Right lobe of liver (tissue), 6 donors: ENCODE measurements around the gene ZIC2. TPM values are rescaled to one million over a fixed set of nuclear protein-coding genes. Genes with fewer than 3 reads are reported as not detected.

Source experiments
- ATAC-seq, 4 donors: fragments of 200-7000 bp; cut with Tn5 transposase; one replicate each; pipeline ENCODE4 v1.9.1; 2020; ENCODE audit warnings: mild to moderate bottlenecking in 4 of 4, moderate library complexity in 4 of 4
- DNase-seq, 3 donors: peaks; one replicate each; pipeline ENCODE4 v3.0.0-alpha.2; 2020
- H3K27ac ChIP-seq, 3 donors: fragments of 200-600 bp; one replicate each; pipeline ENCODE4 v1.8.0; 2022
- H3K27me3 ChIP-seq, 2 donors: fragments of 200-600 bp; one replicate each; pipeline ENCODE4 v1.8.0; 2022
- H3K36me3 ChIP-seq, 4 donors: fragments of 200-600 bp; sonication (generic) in 1 of 4; one replicate each; pipeline versions ENCODE4 v1.5.1 to v1.8.0; 2017 to 2022; ENCODE audit warnings: control low read depth in 1 of 4
- H3K4me1 ChIP-seq, 4 donors: fragments of 200-600 bp; sonication (generic) in 1 of 4; one replicate each; pipeline versions ENCODE4 v1.5.1 to v1.8.0; 2017 to 2022; ENCODE audit warnings: control low read depth in 1 of 4
- H3K4me3 ChIP-seq, 3 donors: fragments of 200-600 bp; one replicate each; pipeline ENCODE4 v1.8.0; 2022
- H3K9me3 ChIP-seq, 4 donors: fragments of 200-600 bp; sonication (generic) in 1 of 4; one replicate each; pipeline versions ENCODE4 v1.5.1 to v1.8.0; 2017 to 2022; ENCODE audit warnings: control low read depth in 1 of 4
- POLR2A ChIP-seq: fragments of 450-650 bp; IDR thresholded peaks from one replicate; pipeline ENCODE4 v1.6.1; 2017; ENCODE audit warnings: antibody characterized with exemption, mild to moderate bottlenecking
- WGBS: methylation state at CpG from one replicate; pipeline ENCODE4 v1.1.6; 2018; ENCODE audit warnings: low coverage, low lambda C conversion rate; ENCODE audit not compliant: insufficient coverage; ENCODE audit errors: missing lambda C conversion rate; 5-methylcytosine and 5-hydroxymethylcytosine counted together
- intact Hi-C, 2 donors: fragments of 100-400 bp; cut with DNase I; formaldehyde crosslinking; loops; one replicate each; pipeline versions ENCODE4 v1.11.2 to v1.14.1; 2022
- total RNA-seq, 6 experiments: library from RNA; depleted of rRNA in 2 of 6; stranded (reverse); fragments of >200 nt in 2 of 6; fragmentation: NEBNext Ultra II Directional in 3 of 6; extraction: Animal tissue kit (Norgen Biotek cat#: 25700) in 3 of 6; gene quantifications; one replicate each; pipeline versions ENCODE4 v1.1.0 to v1.2.4, GENCODE V29; 2016 to 2023
- TF ChIP-seq, protein P1 (sequence below), 4 donors: fragments of 200-600 bp in 3 of 4; fragments of 450-650 bp in 1 of 4; IDR thresholded peaks; one replicate each; pipeline versions ENCODE4 v1.5.1 to v1.8.0; 2016 to 2022; ENCODE audit warnings: antibody characterized with exemption in 4 of 4, mild to moderate bottlenecking in 2 of 4
- donor health status: DM: no; HTN: yes; CAD: no.
- donor health status: DM: no; HTN: no; CAD: no.
- donor health status: DM: no; HTN: no; CAD: no.
- donor health status: DM: no; HTN: yes; CAD: no.
- donor health status: DM: no; HTN: yes; CAD: no.

The ZIC2 gene
- total RNA-seq, 6 experiments from 2014 or later, result 0.24 TPM; not detected in 5

GRCh38 chr13:99967498-99967868 lies 14.1 kb upstream of the ZIC2 start:
- no peak overlapping the region for H3K27ac ChIP-seq
- H3K27me3 ChIP-seq, result peaks cover 14 to 81% of the 10 kb centered on the region in 2 donors
- DNase-seq (no peak), ATAC-seq (no peak)
- 67% methylated on average over 9 of the region's 9 CpGs for WGBS
- no peak overlapping the region for H3K4me3 ChIP-seq
- no peak for TF ChIP-seq POLR2A
- TF ChIP-seq, protein P1, sequence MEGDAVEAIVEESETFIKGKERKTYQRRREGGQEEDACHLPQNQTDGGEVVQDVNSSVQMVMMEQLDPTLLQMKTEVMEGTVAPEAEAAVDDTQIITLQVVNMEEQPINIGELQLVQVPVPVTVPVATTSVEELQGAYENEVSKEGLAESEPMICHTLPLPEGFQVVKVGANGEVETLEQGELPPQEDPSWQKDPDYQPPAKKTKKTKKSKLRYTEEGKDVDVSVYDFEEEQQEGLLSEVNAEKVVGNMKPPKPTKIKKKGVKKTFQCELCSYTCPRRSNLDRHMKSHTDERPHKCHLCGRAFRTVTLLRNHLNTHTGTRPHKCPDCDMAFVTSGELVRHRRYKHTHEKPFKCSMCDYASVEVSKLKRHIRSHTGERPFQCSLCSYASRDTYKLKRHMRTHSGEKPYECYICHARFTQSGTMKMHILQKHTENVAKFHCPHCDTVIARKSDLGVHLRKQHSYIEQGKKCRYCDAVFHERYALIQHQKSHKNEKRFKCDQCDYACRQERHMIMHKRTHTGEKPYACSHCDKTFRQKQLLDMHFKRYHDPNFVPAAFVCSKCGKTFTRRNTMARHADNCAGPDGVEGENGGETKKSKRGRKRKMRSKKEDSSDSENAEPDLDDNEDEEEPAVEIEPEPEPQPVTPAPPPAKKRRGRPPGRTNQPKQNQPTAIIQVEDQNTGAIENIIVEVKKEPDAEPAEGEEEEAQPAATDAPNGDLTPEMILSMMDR (IDR thresholded peaks at IDR 0.05), result no peak
- intact Hi-C loops, result no loop called here
- H3K36me3 ChIP-seq, result no peaks in the 10 kb centered on the region
- H3K4me1 ChIP-seq, result peaks cover 0 to 32% (median 0%) of the 10 kb centered on the region in 4 donors
- H3K9me3 ChIP-seq, result no peaks in the 10 kb centered on the region

- WGBS, result 19% methylated on average over 18 of the region's 58 CpGs
- Histone ChIP-seq H3K4me1 (peaks cover 0 to 32% (median 0%) of the 10 kb centered on the region in 4 donors), H3K36me3 (no peaks in the 10 kb centered on the region), H3K27me3 (peaks cover 14 to 81% of the 10 kb centered on the region in 2 donors), H3K9me3 (no peaks in the 10 kb centered on the region), H3K27ac (no peak overlapping the region), H3K4me3 (no peak overlapping the region)
- TF ChIP-seq, protein P1 (IDR thresholded peaks at IDR 0.05), result no peak
- TF ChIP-seq POLR2A, result no peak
- no peak for DNase-seq
- intact Hi-C loops, result no loop called here
- no peak for ATAC-seq
Measured at GRCh38 chr13:99967869-99968520, 13.6 kb upstream of the ZIC2 start.

DNA sequence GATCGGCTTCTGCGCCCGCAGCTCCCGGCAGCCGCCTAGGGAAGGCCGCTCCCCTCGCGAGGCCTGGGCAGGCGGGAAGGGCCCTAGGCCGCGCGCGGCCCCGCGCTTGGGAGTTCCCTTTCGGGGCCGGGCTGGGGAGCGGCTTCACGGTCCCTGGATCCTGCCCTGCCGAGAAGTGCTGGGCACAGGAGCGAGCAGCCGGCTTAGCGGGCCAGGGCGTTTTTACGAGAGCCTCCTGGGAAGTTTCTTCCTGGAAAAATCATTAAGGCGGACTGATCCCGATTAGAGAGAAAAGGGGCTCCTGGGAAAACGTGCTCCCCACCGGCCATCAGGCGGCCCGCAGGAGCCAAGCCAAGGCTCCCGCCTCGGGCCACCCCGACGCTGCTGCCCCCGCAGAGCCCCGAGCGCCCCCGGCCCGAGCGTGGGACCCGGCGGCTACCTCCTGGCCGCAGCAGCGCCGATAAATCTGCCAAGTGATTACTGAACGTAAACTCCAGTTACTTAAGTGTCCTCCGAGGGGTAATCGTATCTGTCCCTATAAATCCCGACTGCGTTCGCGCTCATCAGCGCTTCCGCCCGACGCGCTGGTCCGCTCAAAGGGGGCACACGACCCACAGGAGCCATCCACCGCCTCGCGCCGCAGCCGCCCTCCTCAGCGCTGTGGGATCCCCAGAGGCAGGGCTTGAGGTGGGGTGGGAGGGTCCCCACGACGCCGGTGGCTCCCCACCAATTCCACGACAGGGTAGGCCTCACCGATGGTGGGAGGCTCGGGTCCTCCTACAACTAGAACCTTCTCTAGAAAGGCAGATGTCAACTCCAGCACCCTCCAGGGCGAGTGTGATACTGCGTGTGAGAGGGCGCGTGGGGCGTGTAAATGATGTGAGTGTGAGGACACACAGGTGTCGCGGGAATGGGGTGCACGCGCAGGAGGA lies 12.8 kb upstream of the ZIC2 start:
- H3K36me3 ChIP-seq, result no peaks in the 10 kb centered on the region
- DNase-seq (no peak), ATAC-seq (peak; percentile 39 to 60 (median 54))
- intact Hi-C loops, result no loop called here
- H3K27ac ChIP-seq, result no peak overlapping the region
- H3K4me1 ChIP-seq, result peaks cover 0 to 32% (median 0%) of the 10 kb centered on the region in 4 donors
- no peak overlapping the region for H3K4me3 ChIP-seq
- WGBS, result 10% methylated on average over 21 of the region's 81 CpGs
- H3K9me3 ChIP-seq, result no peaks in the 10 kb centered on the region
- H3K27me3 ChIP-seq, result peaks cover 14 to 85% of the 10 kb centered on the region in 2 donors
- TF ChIP-seq, protein P1 (IDR thresholded peaks at IDR 0.05), result no peak
- no peak for TF ChIP-seq POLR2A

DNA sequence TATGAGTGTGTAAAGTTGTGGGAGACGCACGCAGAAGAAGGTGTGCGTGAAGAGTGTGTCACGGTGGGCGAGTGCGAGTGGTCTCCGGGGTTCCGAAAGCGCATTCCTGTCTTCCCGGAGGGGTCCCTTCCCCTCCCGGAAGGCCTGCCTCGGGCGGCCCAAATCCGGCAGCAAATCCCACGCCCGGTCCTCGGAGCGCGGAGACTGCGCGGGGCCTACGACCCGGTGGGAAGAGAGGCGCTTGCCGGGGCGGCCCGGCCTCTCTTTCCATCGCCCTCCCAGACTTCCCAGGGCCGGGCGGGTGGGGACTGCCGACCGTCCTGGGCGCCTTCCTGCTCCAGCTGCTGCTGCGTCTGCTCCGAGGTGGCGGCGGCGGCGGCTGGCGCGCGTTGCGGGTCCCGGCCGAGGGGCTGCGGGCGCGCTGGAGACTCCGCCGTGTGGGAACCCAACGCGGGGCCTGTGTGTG lies 12.1 kb upstream of the ZIC2 start:
- H3K27me3 ChIP-seq, result peaks cover 14 to 88% of the 10 kb centered on the region in 2 donors
- H3K36me3 ChIP-seq, result no peaks in the 10 kb centered on the region
- no peak overlapping the region for H3K27ac ChIP-seq
- DNase-seq, result no peak
- no peak overlapping the region for H3K4me3 ChIP-seq
- no peak for ATAC-seq
- H3K4me1 ChIP-seq, result peaks cover 0 to 32% (median 0%) of the 10 kb centered on the region in 4 donors
- TF ChIP-seq POLR2A, result no peak
- TF ChIP-seq, protein P1 (IDR thresholded peaks at IDR 0.05), result no peak
- H3K9me3 ChIP-seq, result no peaks in the 10 kb centered on the region
- intact Hi-C loops, result no loop called here
- 9% methylated on average over 21 of the region's 52 CpGs for WGBS
